Endothelial cell of umbilical vein (primary cell): Measurements from ENCODE around the gene EDC3. TPM values are rescaled to one million over a fixed set of nuclear protein-coding genes. Genes with fewer than 3 reads are reported as not detected.
A peak's percentile ranks its signal among the peaks of the same experiment; 100 is the strongest.
"Not testable (repeated sequence)": the region's sequence is repeated elsewhere in the genome, so short reads cannot be mapped to it uniquely, and the experiment has no call there.

Source experiments
- BruUV-seq: library from RNA; stranded (reverse); fragments of 400-500 nt; replicated peaks from 2 replicates; lab custom pipeline; 2021; lab: Mats Ljungman, UMichigan
- CTCF ChIA-PET: fragments of 300-600, 350-600 bp; sonication (Branson Sonifier 250); formaldehyde crosslinking; loops from one replicate; lab custom pipeline; 2021; ENCODE audit warnings: antibody characterized with exemption, inconsistent platforms; lab: Charles Lee
- POLR2A ChIA-PET: fragments of 300-600, 350-600 bp; sonication (Branson Sonifier 250); formaldehyde crosslinking; loops from one replicate; lab custom pipeline; 2021; ENCODE audit warnings: antibody characterized with exemption, inconsistent platforms; lab: Charles Lee
- DNase-seq: peaks from one replicate; pipeline ENCODE4 v3.0.0-alpha.2; 2011; ENCODE audit warnings: low read depth, low spot score
- FAIRE-seq: peaks from 2 replicates; lab custom pipeline; 2011; peaks lifted over from hg19 to GRCh38; lab: Jason Lieb, UNC
- H2AFZ ChIP-seq: 2 replicates; pipeline ENCODE4 v1.6.0; 2012; ENCODE audit warnings: low read depth, low read length, control low read depth, inconsistent platforms
- H3K27ac ChIP-seq: 2 replicates; pipeline ENCODE4 v1.5.1; 2011; ENCODE audit warnings: low read depth, mild to moderate bottlenecking, control low read depth, low read length, moderate library complexity; ENCODE audit not compliant: insufficient read depth
- H3K27me3 ChIP-seq, 2 experiments: 2 replicates each; pipeline versions ENCODE4 v1.6.0 to v1.6.1; 2011; ENCODE audit warnings: low read length in 2 of 2, mixed read lengths in 1 of 2; ENCODE audit not compliant: control insufficient read depth in 2 of 2, insufficient read depth in 2 of 2
- H3K36me3 ChIP-seq, 2 experiments: 2 replicates in 1 of 2; 3 replicates in 1 of 2; pipeline ENCODE4 v1.5.1; 2011; ENCODE audit warnings: low read length in 2 of 2, mild to moderate bottlenecking in 1 of 2, moderate library complexity in 1 of 2; ENCODE audit not compliant: control insufficient read depth in 2 of 2, insufficient read depth in 2 of 2; ENCODE audit errors: extremely low read depth in 1 of 2
- H3K4me1 ChIP-seq: 3 replicates; pipeline ENCODE4 v1.5.1; 2011; ENCODE audit warnings: mild to moderate bottlenecking, low read length; ENCODE audit not compliant: control insufficient read depth, insufficient read depth; ENCODE audit errors: extremely low read depth
- H3K4me2 ChIP-seq: 2 replicates; pipeline ENCODE4 v1.6.1; 2011; ENCODE audit warnings: low read length, control low read depth, mixed read lengths; ENCODE audit not compliant: insufficient read depth
- H3K4me3 ChIP-seq, 3 experiments: fragments of 200-600 bp in 1 of 3; sonication (generic), shearing (Covaris generic) in 1 of 3; replicated peaks in 1 of 3; 2 replicates each; pipeline ENCODE4 v1.5.1; 2011 to 2016; ENCODE audit warnings: control low read depth in 3 of 3, low read length in 3 of 3, mild to moderate bottlenecking in 2 of 3, inconsistent platforms in 1 of 3, low read depth in 1 of 3, moderate library complexity in 1 of 3; ENCODE audit not compliant: insufficient read depth in 1 of 3
- H3K79me2 ChIP-seq: 2 replicates; pipeline ENCODE4 v1.6.0; 2012; ENCODE audit warnings: low read length, inconsistent platforms; ENCODE audit not compliant: control insufficient read depth, insufficient read depth
- H3K9ac ChIP-seq: replicated peaks from 2 replicates; pipeline ENCODE3; 2011; ENCODE audit warnings: low read length, control low read depth; ENCODE audit not compliant: insufficient read depth; ENCODE audit errors: extremely low read depth
- H3K9me1 ChIP-seq: replicated peaks from 3 replicates; pipeline ENCODE4 v1.6.0; 2011; ENCODE audit warnings: mild to moderate bottlenecking, low read length; ENCODE audit not compliant: control insufficient read depth, insufficient read depth; ENCODE audit errors: extremely low read depth
- H3K9me3 ChIP-seq: replicated peaks from 2 replicates; pipeline ENCODE4 v1.5.1; 2012; ENCODE audit warnings: low read length, inconsistent platforms; ENCODE audit not compliant: control insufficient read depth, insufficient read depth
- H4K20me1 ChIP-seq: replicated peaks from 2 replicates; pipeline ENCODE3; 2011; ENCODE audit warnings: mild to moderate bottlenecking, low read length; ENCODE audit not compliant: control insufficient read depth, insufficient read depth; ENCODE audit errors: extremely low read depth
- EZH2 ChIP-seq: IDR thresholded peaks from 2 replicates; pipeline ENCODE4 v1.6.1; 2012; ENCODE audit warnings: borderline replicate concordance, low read depth, mild to moderate bottlenecking, moderate library complexity, low read length, inconsistent platforms; ENCODE audit not compliant: severe bottlenecking
- FOS ChIP-seq: IDR thresholded peaks from 2 replicates; pipeline ENCODE4 v1.6.1; 2011; ENCODE audit warnings: mild to moderate bottlenecking, low read length, moderate library complexity, borderline replicate concordance; ENCODE audit not compliant: insufficient read depth
- GATA2 ChIP-seq: IDR thresholded peaks from 2 replicates; pipeline ENCODE4 v1.7.0; 2011; ENCODE audit warnings: low read depth, mild to moderate bottlenecking, moderate library complexity, mixed read lengths, low read length; ENCODE audit not compliant: insufficient read length, insufficient read depth
- JUN ChIP-seq: IDR thresholded peaks from 2 replicates; pipeline ENCODE4 v1.6.1; 2011; ENCODE audit warnings: borderline replicate concordance, low read depth; ENCODE audit not compliant: insufficient read length, insufficient read depth
- MAX ChIP-seq: IDR thresholded peaks from 2 replicates; pipeline ENCODE4 v1.6.1; 2011; ENCODE audit not compliant: insufficient read depth, insufficient read length
- POLR2A ChIP-seq: IDR thresholded peaks from 2 replicates; pipeline ENCODE4 v1.6.1; 2012; ENCODE audit warnings: low read depth, mild to moderate bottlenecking, control low read depth, low read length
- POLR2AphosphoS5 ChIP-seq: IDR thresholded peaks from 2 replicates; pipeline ENCODE4 v1.6.1; 2012; ENCODE audit warnings: low read depth, mild to moderate bottlenecking, control low read depth, low read length, moderate library complexity; ENCODE audit not compliant: insufficient read depth
- dilution Hi-C: fragments of 300-500 bp; cut with MboI; formaldehyde crosslinking; loops from one replicate; pipeline ENCODE4 v1.15.0; 2019; ENCODE audit warnings: low sequenced_read_pairs; ENCODE audit not compliant: extremely low pct_ligation_motif_present
- intact Hi-C: fragments of 100-400 bp; cut with micrococcal nuclease; formaldehyde crosslinking; loops from one replicate; pipeline ENCODE4 v1.10.0; 2022
- polyA plus RNA-seq, 4 experiments: library from polyadenylated mRNA; depleted of rRNA in 3 of 4; stranded (reverse) in 3 of 4; unstranded in 1 of 4; fragments of >200 nt; gene quantifications; 2 replicates each; pipeline versions ENCODE4 v1.2.1 to v1.2.3, GENCODE V29; 2011 to 2012; ENCODE audit warnings: missing spikeins in 1 of 4
- total RNA-seq: library from RNA; stranded (reverse); gene quantifications from 2 replicates; pipeline ENCODE4 v1.2.3, GENCODE V29; 2021

Gene EDC3
- total and polyA plus RNA-seq, 2 donors (not counting 3 experiments of a cell fraction or from before 2014, with no cell fraction given): 55.9 to 56.5 TPM

- dilution Hi-C loops (loop anchor here (25.0 kb wide), 1 partner anchor 131 kb away; no protein-coding TSS in a partner anchor), intact Hi-C loops (no loop called here)
- peaks cover 4 to 57% of the 10 kb centered on the region in 2 experiments for H3K36me3 ChIP-seq
- H3K27ac ChIP-seq: no peak overlapping the region
- no peak overlapping the region for H2AFZ ChIP-seq
- no peaks in the 10 kb centered on the region for H3K9me3 ChIP-seq
- no peaks in the 10 kb centered on the region for H3K79me2 ChIP-seq
- POLR2A ChIA-PET: no interaction called here
- H3K4me2 ChIP-seq: no peak overlapping the region
- no peaks in the 10 kb centered on the region for H4K20me1 ChIP-seq
- no peak overlapping the region for H3K9ac ChIP-seq
- CTCF ChIA-PET: interaction anchor here (0.7 to 18.1 kb wide), 20 partner anchors 10 to 320 kb away, joined by 3 to 696 read pairs (median 8); partner anchors contain the start of genes CSK and UBL7
- no TSS peak for BruUV-seq
- H3K4me3 ChIP-seq: no peak overlapping the region
- H3K4me1 ChIP-seq: no peaks in the 10 kb centered on the region
- H3K9me1 ChIP-seq: no peaks in the 10 kb centered on the region
- FAIRE-seq: no peak
- TF ChIP-seq POLR2AphosphoS5 (no peak), MAX (no peak), GATA2 (no peak), FOS (no peak)
- no peaks in the 10 kb centered on the region for H3K27me3 ChIP-seq
- no peak for DNase-seq
Measured at GRCh38 chr15:74631087-74631385, 64.8 kb downstream of the EDC3 start.

- Histone ChIP-seq H2AFZ (no peak overlapping the region), H3K4me1 (no peaks in the 10 kb centered on the region), H3K9me1 (no peaks in the 10 kb centered on the region), H3K4me3 (no peak overlapping the region), H3K27me3 (no peaks in the 10 kb centered on the region), H3K36me3 (peaks cover 4 to 61% of the 10 kb centered on the region in 2 experiments), H3K4me2 (no peak overlapping the region), H3K27ac (no peak overlapping the region), H3K79me2 (no peaks in the 10 kb centered on the region), H4K20me1 (no peaks in the 10 kb centered on the region), H3K9me3 (no peaks in the 10 kb centered on the region), H3K9ac (no peak overlapping the region)
- dilution Hi-C loops (loop anchor here (25.0 kb wide), 1 partner anchor 132 kb away; no protein-coding TSS in a partner anchor), intact Hi-C loops (no loop called here)
- POLR2A ChIA-PET: no interaction called here
- no TSS peak for BruUV-seq
- FAIRE-seq (no peak), DNase-seq (no peak)
- CTCF ChIA-PET: interaction anchor here (0.7 to 18.1 kb wide), 20 partner anchors 10 to 320 kb away, joined by 3 to 696 read pairs (median 8); partner anchors contain the start of genes CSK and UBL7
- TF ChIP-seq EZH2 (no peak), JUN (no peak), MAX (no peak), POLR2AphosphoS5 (peak; percentile 11), POLR2A (peak; percentile 19)
Measured at GRCh38 chr15:74630284-74631086, 65.3 kb downstream of the EDC3 start.

GRCh38 chr15:74629696-74630095, 66.1 kb downstream of the EDC3 start:
- dilution Hi-C loops: loop anchor here (25.0 kb wide), 1 partner anchor 133 kb away; no protein-coding TSS in a partner anchor
- FAIRE-seq, H3K4me1 ChIP-seq, H3K27me3 ChIP-seq, H2AFZ ChIP-seq, H3K9ac ChIP-seq, H3K79me2 ChIP-seq, DNase-seq, H4K20me1 ChIP-seq, H3K4me2 ChIP-seq, BruUV-seq, H3K9me1 ChIP-seq, H3K4me3 ChIP-seq, POLR2A ChIA-PET, H3K9me3 ChIP-seq, intact Hi-C loops, H3K27ac ChIP-seq: not testable (repeated sequence)
- CTCF ChIA-PET: interaction anchor here (3.7 to 18.1 kb wide), 3 partner anchors 10 to 247 kb away, joined by 34 to 696 read pairs (median 82); no protein-coding TSS in a partner anchor
- H3K36me3 ChIP-seq: peaks cover 7 to 68% of the 10 kb centered on the region in 2 experiments
